ENCODE measurements around the gene CTIF.
A peak's percentile ranks its signal among the peaks of the same experiment; 100 is the strongest.

CTIF gene

DNA sequence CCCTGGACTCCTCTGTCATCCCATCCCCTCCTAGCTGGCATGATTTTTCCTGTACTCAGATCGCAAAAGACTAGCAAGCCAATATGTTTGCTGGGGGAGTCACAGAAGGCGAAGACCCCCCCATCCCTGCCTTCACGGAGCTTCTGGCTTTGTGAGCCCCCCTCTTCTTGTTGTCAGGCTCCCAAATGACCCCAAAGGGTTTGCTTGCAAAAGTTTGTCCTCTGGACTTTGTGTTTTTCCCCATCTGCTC, 242.0 kb downstream of the CTIF start:
- no peak for DNase-seq

DNA sequence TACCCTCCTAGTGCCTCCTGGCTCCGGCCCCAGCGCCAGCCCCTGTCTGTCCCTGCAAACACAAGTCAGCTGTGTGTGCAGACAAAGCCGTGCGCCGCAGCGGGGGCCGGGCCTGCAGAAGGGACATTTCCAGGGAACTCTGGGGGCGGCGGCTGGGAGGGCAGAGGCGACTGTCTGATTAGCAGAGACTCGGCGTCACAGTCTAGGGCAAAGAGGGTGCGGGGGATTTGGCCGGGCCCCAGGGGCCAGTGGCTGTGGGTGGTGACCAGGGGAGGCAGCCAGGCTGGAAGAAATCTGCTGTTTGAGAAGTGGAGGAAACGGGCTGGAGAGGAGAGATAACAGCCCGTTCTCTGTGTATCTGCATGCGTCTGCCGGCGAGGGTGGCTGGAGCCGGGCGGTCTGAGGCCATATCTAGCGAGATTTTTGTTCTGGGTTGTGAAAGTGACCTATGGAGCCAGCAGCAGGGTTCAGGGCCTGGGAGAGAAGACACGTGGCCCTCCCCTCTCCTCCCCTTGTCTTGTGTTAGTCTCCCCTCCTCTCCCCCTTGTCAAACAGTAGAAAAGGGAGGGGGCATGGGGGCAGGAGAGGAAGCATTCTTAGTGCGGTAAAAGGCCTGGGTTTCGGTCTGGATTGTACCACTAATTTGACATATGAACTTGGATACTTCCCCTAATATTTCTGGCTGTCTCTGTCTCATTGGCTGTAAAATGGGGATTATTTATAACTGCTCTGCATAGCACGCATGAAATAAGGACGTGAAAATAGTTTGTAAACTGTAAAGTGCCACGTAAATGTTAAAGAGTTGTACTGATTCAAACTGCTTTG, 242.5 kb downstream of the CTIF start:
- DNase-seq: peak; percentile 17

GRCh38 chr18:48781988-48782363, 243.1 kb downstream of the CTIF start:
- no peak for DNase-seq

- DNase-seq: no peak
Measured at GRCh38 chr18:48782381-48782861, 243.6 kb downstream of the CTIF start.

- DNase-seq: no peak
Measured at GRCh38 chr18:48783616-48784520, 245.0 kb downstream of the CTIF start.

- DNase-seq: no peak
Measured at GRCh38 chr18:48784656-48785055, 245.8 kb downstream of the CTIF start.

DNA sequence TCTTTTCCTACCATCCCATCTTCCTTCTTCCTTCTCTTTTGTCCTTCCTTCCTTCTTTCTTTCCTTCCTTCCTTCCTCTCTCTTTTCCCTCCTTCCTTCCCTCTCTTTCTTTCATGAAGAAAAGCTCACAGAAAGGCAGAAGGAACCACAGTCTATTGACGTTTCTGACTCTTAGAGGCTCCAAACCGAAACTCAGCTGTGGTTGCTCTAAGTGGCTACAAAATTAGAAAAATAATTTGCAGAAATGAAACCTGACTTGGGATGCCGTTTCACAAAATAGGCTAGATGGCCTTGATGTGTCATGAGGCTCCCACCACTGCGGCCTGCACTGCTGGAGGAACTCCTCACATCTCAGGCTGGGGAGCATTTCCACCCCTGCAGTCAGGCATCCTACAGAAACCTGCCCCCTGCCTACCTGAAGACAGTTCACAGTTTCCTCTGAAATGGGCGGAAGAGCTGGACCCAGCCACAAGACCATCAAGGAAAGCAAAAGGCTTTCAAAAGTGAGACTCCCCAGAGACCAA, 246.3 kb downstream of the CTIF start:
- no peak for DNase-seq

DNA sequence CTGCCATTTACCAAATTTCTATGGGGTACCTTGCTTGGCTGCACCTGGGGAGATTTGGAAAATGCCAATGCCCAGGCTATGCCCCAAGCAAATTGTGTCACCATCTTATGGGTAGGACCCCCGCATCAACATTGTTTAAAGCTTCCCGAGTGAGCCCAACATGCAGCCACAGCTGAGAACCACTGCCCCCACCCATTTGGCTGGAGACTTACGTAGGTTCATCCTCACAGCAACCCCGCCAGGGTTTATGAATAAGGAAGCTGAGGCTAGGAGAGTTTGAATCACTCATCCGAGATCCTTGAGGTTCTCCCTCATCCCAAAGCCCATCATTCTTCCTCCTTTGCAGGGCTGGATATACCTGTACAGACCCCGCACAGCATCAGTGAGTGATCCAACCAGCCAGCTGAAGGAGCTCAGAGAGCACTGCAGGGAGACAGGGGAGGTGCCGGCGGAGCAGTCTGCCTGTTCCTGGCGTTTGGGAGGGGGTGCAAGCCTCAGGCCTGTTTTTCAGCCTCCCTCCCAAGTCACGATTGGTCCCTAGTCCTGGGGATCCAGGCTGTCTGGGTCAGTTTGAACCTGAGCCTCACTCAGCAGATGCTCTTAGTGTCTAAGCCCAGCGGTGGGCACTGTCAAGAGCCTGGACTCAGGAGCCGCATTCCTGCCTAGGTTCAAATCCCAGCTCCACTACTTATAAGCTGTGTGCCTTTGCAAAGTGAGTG, 247.1 kb downstream of the CTIF start:
- no peak for DNase-seq

- DNase-seq: peak; percentile 17
Measured at GRCh38 chr18:48786455-48787202, 247.8 kb downstream of the CTIF start.

- peak; percentile 71 for DNase-seq
Measured at GRCh38 chr18:48787203-48788151, 248.6 kb downstream of the CTIF start.

DNA sequence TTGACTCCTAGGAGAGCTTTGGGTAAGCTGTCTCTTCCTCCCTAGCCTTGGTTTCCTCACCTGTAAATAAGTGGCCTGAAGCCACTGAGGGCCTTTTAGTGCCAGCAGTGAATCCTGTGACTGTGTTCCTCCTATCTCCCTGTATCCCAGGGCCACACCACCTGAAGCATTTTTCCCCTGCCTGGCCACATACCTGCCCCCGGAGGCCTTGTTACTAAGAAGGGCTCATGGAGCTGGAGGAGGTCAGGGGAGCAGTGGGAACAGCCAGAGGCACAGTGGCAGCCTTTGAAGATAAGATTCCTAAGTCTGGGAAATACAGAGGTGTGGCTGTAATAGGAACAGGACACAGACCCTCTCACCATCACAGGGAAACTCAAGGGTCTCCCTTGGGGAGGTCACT, 249.5 kb downstream of the CTIF start:
- no peak for DNase-seq

DNA sequence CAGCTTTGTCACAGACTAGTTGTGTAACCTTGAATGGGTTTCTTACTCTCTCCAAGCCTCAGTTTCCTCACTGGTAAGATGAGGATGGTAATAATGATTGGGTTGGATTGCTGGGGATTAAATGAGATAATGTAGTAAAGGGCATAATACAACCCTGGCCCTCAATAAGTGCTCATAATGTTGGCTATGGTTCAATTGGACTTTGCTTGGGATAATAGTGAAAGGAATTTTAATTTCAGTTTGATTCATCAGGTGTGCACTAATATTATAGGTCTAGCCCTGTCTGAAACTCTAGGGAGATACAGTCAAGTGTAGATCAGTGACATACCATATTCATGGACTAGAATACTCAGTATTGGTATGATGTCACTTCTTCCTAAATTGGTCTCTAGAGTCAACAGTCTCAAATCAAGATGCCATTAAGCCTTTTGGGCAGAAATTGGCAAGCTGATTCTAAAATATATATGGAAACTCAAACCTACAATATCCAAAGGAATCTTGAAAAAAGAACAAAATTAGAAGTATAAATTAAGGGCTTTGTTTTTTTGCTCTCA, 250.5 kb downstream of the CTIF start:
- DNase-seq: no peak

- no peak for DNase-seq
Measured at GRCh38 chr18:48790226-48790863, 251.5 kb downstream of the CTIF start.

DNA sequence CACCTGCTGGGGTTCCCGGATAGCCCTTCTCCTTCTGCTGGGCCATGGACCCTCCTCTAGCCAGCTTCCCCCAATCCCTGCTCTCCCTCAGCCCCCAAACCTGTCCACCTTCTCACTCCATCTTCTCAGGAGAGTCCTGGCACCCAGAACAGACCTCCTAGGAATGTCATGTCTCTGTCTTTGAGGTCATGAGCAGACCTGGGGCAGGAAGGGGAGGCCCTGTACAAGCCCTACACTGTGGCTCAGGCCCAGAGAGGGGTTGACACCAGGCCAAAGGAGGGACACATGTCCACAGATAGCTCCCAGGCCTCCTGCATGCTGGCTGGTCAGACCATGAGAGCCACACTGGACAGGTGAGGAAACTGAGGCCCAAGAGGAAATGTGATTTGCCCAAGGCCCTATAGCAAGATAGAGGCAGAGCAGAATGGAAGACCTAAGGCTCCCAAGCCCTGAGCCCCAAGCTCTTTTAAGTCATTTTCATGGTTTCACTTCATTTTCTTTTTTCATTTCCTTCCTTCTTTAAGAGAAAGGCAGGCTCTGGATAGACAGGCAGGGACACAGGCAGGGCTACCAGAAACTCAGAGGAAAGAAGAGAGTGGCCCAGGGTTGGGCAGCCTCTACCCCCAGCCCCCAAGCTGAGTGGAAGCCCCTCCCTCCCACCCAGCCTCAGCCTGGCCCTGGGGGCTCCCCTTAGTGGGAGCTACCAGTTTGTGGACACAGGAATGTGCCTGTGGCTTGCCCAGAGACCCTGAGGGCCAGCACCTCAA, 252.2 kb downstream of the CTIF start:
- no peak for DNase-seq

GRCh38 chr18:48791636-48792105, 252.8 kb downstream of the CTIF start:
- no peak for DNase-seq

DNA sequence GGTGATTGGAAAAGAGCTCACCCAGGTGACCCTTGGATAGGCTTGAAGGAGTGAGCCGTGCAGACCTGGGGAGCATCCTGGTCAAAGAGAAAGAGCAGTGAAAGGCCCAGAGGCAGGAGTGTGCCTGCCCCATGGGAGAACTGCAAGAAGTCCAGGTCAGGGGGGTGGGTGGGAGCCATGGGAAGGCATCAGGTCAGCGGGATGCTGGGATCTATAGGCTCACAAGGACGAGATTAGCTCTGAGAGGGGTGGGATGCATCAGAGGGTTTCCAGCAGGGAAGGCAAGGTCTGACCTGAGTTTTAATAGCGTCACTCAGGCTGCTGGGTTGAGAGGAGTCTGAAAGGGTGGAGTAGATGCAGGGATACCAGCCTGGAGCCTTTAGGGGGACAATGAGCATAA, 253.3 kb downstream of the CTIF start:
- DNase-seq: no peak

GRCh38 chr18:48792611-48793380, 254.0 kb downstream of the CTIF start:
- DNase-seq: no peak

GRCh38 chr18:48794251-48794970, 255.6 kb downstream of the CTIF start:
- DNase-seq: no peak
